Cardiac muscle cell (in vitro differentiated cells and primary cell): ENCODE measurements around the gene HYPK. TPM values are rescaled to one million over a fixed set of nuclear protein-coding genes. Genes with fewer than 3 reads are reported as not detected.

ENCODE experiments used
- DNase-seq, 2 donors: peaks; one replicate each; pipeline versions ENCODE4 v3.0.0 to v3.0.0-alpha.2; 2010 to 2017; ENCODE audit warnings: low read depth in 1 of 2, low spot score in 1 of 2
- H3K27ac ChIP-seq: fragments of 200-600 bp; sonication (generic); 2 replicates; pipeline ENCODE4 v1.5.1; 2016
- H3K27me3 ChIP-seq: fragments of 200-600 bp; sonication (generic); 2 replicates; pipeline ENCODE4 v1.6.0; 2016; ENCODE audit warnings: control low read depth
- H3K36me3 ChIP-seq: fragments of 200-600 bp; sonication (generic); 2 replicates; pipeline ENCODE4 v1.5.1; 2016; ENCODE audit warnings: control low read depth
- H3K4me1 ChIP-seq: fragments of 200-600 bp; sonication (generic); 2 replicates; pipeline ENCODE4 v1.8.1; 2017; ENCODE audit warnings: low read depth, mild to moderate bottlenecking, mixed run types
- H3K4me3 ChIP-seq: fragments of 200-600 bp; sonication (generic); 2 replicates; pipeline ENCODE4 v1.5.1; 2016; ENCODE audit warnings: mild to moderate bottlenecking
- H3K9me3 ChIP-seq: fragments of 200-600 bp; sonication (generic); 2 replicates; pipeline ENCODE4 v1.5.1; 2017; ENCODE audit warnings: low read depth, mild to moderate bottlenecking, control low read depth
- polyA plus RNA-seq: library from polyadenylated mRNA; unstranded; fragments of >200 nt; fragmentation: Nextera tagmentation; extraction: Ambion mirVana; gene quantifications from 2 replicates; pipeline ENCODE4 v1.2.1, GENCODE V29; 2016
- total RNA-seq: library from RNA; depleted of rRNA; stranded (reverse); fragments of >200 nt; gene quantifications from 2 replicates; pipeline ENCODE4 v1.2.3, GENCODE V29; 2016
- TF ChIP-seq, protein P1 (sequence below): IDR thresholded peaks from 2 replicates; pipeline ENCODE4 v1.5.1; 2012; ENCODE audit warnings: low read depth, mild to moderate bottlenecking, low read length

HYPK gene
- total and polyA plus RNA-seq, 2 experiments from 2014 or later, result 12.8 to 17.2 TPM

DNA sequence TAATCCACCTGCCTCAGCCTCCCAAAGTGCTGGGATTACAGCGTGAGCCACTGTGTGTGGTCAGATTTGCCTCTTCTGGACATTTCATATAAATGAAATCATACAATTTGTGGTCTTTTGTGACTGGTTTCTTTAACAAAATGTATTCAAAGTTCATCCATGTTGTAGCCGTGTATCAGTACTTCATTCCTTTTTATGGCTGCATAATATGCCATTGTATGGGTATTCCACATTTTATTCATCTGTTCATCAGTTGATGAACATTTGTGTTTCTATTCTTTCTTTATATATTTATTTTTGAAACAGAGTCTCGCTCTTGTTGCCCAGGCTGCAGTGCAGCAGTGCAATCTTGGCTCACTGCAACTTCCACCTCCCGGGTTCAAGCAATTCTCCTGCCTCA lies 52.2 kb downstream of the HYPK start:
- no peaks in the 10 kb centered on the region for H3K9me3 ChIP-seq
- no peak overlapping the region for H3K4me3 ChIP-seq
- H3K36me3 ChIP-seq, result no peaks in the 10 kb centered on the region
- no peaks in the 10 kb centered on the region for H3K4me1 ChIP-seq
- H3K27me3 ChIP-seq, result no peaks in the 10 kb centered on the region
- TF ChIP-seq, protein P1, sequence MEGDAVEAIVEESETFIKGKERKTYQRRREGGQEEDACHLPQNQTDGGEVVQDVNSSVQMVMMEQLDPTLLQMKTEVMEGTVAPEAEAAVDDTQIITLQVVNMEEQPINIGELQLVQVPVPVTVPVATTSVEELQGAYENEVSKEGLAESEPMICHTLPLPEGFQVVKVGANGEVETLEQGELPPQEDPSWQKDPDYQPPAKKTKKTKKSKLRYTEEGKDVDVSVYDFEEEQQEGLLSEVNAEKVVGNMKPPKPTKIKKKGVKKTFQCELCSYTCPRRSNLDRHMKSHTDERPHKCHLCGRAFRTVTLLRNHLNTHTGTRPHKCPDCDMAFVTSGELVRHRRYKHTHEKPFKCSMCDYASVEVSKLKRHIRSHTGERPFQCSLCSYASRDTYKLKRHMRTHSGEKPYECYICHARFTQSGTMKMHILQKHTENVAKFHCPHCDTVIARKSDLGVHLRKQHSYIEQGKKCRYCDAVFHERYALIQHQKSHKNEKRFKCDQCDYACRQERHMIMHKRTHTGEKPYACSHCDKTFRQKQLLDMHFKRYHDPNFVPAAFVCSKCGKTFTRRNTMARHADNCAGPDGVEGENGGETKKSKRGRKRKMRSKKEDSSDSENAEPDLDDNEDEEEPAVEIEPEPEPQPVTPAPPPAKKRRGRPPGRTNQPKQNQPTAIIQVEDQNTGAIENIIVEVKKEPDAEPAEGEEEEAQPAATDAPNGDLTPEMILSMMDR, result no peak
- DNase-seq, result no peak
- H3K27ac ChIP-seq, result no peak overlapping the region

Other genes with a start within 250 kb of the HYPK start
- 16.0 and 20.0 TPM in 2 replicates for gene PPIP5K1, start 210.4 kb upstream of the HYPK start, total RNA-seq
- gene PPIP5K1, start 210.4 kb upstream of the HYPK start, polyA plus RNA-seq, result 16.5 and 17.6 TPM in 2 replicates
- gene CKMT1B, start 206.6 kb upstream of the HYPK start, total RNA-seq, result 1.5 and 3.8 TPM in 2 replicates
- 3.3 and 6.5 TPM in 2 replicates for gene CKMT1B, start 206.6 kb upstream of the HYPK start, polyA plus RNA-seq
- 2.5 and 4.6 TPM in 2 replicates for gene STRC, start 181.8 kb upstream of the HYPK start, total RNA-seq
- gene STRC, start 181.8 kb upstream of the HYPK start, polyA plus RNA-seq, result 0.95 and 5.6 TPM in 2 replicates
- 2.5 and 3.8 TPM in 2 replicates for gene CATSPER2, start 151.8 kb upstream of the HYPK start, total RNA-seq
- gene CATSPER2, start 151.8 kb upstream of the HYPK start, polyA plus RNA-seq, result 4.6 and 5.3 TPM in 2 replicates
- gene CKMT1A, start 106.7 kb upstream of the HYPK start, total RNA-seq, result 1.4 and 5.9 TPM in 2 replicates
- gene CKMT1A, start 106.7 kb upstream of the HYPK start, polyA plus RNA-seq, result 3.8 and 5.9 TPM in 2 replicates
- 97.9 and 155 TPM in 2 replicates for gene PDIA3, start 54.2 kb upstream of the HYPK start, total RNA-seq
- gene PDIA3, start 54.2 kb upstream of the HYPK start, polyA plus RNA-seq, result 532 and 932 TPM in 2 replicates
- gene ELL3, start 23.6 kb upstream of the HYPK start, total RNA-seq, result 2.6 and 4.3 TPM in 2 replicates
- 4.6 TPM in 1 of 2 replicates, not detected in the other for gene ELL3, start 23.6 kb upstream of the HYPK start, polyA plus RNA-seq
- 865 and 1,079 TPM in 2 replicates for gene SERF2, start 8.3 kb upstream of the HYPK start, total RNA-seq
- 1,545 and 1,638 TPM in 2 replicates for gene SERF2, start 8.3 kb upstream of the HYPK start, polyA plus RNA-seq
- 0.21 and 0.71 TPM in 2 replicates for gene SERINC4, start 379 bp upstream of the HYPK start, total RNA-seq
- 0.35 and 0.44 TPM in 2 replicates for gene SERINC4, start 379 bp upstream of the HYPK start, polyA plus RNA-seq
- gene MFAP1, start 24.1 kb downstream of the HYPK start, total RNA-seq, result 21.4 and 28.0 TPM in 2 replicates
- 39.2 and 42.4 TPM in 2 replicates for gene MFAP1, start 24.1 kb downstream of the HYPK start, polyA plus RNA-seq
- 7.9 and 8.2 TPM in 2 replicates for gene WDR76, start 26.4 kb downstream of the HYPK start, total RNA-seq
- 1.5 and 4.0 TPM in 2 replicates for gene WDR76, start 26.4 kb downstream of the HYPK start, polyA plus RNA-seq